ENCODE measurements around the gene FURIN. TPM values are rescaled to one million over a fixed set of nuclear protein-coding genes. Genes with fewer than 3 reads are reported as not detected.

The FURIN gene
- total RNA-seq, 1 experiment from 2014 or later: 68.9 TPM

DNA sequence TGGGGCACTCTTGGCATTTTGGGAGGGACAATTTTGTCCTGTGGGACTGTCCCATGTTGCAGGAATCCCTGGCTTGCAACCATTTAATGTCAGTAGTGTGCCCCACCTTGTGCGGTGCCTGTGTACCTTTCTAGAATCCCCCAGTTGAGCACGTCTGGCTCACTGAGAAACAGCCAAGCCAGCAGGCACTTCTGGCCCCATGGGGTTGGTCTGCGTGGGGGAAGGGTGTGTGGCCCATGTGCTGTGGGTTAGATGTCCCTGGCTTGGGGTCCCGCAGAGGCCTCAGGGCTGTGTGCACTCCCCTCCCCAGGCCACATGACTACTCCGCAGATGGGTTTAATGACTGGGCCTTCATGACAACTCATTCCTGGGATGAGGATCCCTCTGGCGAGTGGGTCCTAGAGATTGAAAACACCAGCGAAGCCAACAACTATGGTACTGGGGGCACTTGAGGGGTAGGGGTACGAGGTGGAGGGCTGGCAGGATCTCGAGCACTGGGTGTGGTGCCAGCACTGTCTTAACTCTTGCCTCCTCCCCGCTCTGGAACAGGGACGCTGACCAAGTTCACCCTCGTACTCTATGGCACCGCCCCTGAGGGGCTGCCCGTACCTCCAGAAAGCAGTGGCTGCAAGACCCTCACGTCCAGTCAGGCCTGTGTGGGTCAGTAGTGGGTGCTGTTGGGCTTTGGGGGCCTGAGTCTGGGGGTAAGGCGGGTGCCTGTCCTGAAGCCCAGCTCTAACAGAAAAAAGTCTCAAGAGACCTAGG, 12.2 kb downstream of the FURIN start:
- Histone ChIP-seq H3K4me3 (ENCODE audit: insufficient read depth, low read depth, low read length) (no peak overlapping the region), H3K36me3 (replicated peaks; ENCODE audit: control insufficient read depth, insufficient read depth, low read length) (peaks cover 17% of the 10 kb centered on the region), H3K27me3 (ENCODE audit: control insufficient read depth, insufficient read depth, low read length) (no peaks in the 10 kb centered on the region)
- DNase-seq: no peak

GRCh38 chr15:90881181-90881977, 13.0 kb downstream of the FURIN start:
- H3K4me3 ChIP-seq (ENCODE audit: insufficient read depth, low read depth, low read length): no peak overlapping the region
- H3K36me3 ChIP-seq (replicated peaks; ENCODE audit: control insufficient read depth, insufficient read depth, low read length): peaks cover 16% of the 10 kb centered on the region
- DNase-seq: peak; percentile 68
- H3K27me3 ChIP-seq (ENCODE audit: control insufficient read depth, insufficient read depth, low read length): no peaks in the 10 kb centered on the region

- H3K36me3 ChIP-seq (replicated peaks; ENCODE audit: control insufficient read depth, insufficient read depth, low read length): peaks cover 10% of the 10 kb centered on the region
- no peak overlapping the region for H3K4me3 ChIP-seq (ENCODE audit: insufficient read depth, low read depth, low read length)
- no peaks in the 10 kb centered on the region for H3K27me3 ChIP-seq (ENCODE audit: control insufficient read depth, insufficient read depth, low read length)
- DNase-seq: no peak
Measured at GRCh38 chr15:90881978-90882721, 13.8 kb downstream of the FURIN start.

GRCh38 chr15:90882781-90883525, 14.6 kb downstream of the FURIN start:
- peaks cover 6% of the 10 kb centered on the region for H3K36me3 ChIP-seq (replicated peaks; ENCODE audit: control insufficient read depth, insufficient read depth, low read length)
- no peak for DNase-seq
- H3K27me3 ChIP-seq (ENCODE audit: control insufficient read depth, insufficient read depth, low read length): no peaks in the 10 kb centered on the region
- H3K4me3 ChIP-seq (ENCODE audit: insufficient read depth, low read depth, low read length): no peak overlapping the region

DNA sequence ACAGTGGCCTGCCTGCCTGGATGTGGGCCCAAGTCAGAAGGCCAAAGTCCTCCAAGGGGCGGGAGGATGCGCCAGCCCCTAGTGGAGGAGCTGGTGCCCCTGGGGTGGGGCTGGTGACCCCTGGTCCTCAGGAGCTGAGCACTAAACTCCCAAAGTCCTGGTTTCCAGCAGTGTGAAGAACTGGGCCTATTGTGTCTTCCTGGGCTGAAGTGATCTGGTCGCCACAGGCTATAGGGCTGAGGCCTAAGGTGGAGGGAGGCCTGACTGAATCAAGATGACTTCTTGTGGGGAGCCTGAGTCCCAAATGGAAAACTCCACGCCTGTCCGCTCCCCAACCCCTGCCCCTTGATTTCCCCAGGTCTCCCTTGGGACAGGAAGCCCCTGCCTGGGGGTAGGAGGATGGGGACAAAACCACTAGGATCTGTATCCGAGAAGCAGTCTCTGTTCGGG, 15.2 kb downstream of the FURIN start:
- DNase-seq: peak; percentile 63
- H3K36me3 ChIP-seq (replicated peaks; ENCODE audit: control insufficient read depth, insufficient read depth, low read length): peaks cover 5% of the 10 kb centered on the region
- no peak overlapping the region for H3K4me3 ChIP-seq (ENCODE audit: insufficient read depth, low read depth, low read length)
- H3K27me3 ChIP-seq (ENCODE audit: control insufficient read depth, insufficient read depth, low read length): no peaks in the 10 kb centered on the region

- Histone ChIP-seq H3K4me3 (ENCODE audit: insufficient read depth, low read depth, low read length) (peak within 1 kb of the TSS; percentile 30), H3K27me3 (ENCODE audit: control insufficient read depth, insufficient read depth, low read length) (no peaks in the 10 kb centered on the region), H3K36me3 (replicated peaks; ENCODE audit: control insufficient read depth, insufficient read depth, low read length) (peaks cover 3% of the 10 kb centered on the region; the same call in 1 of the 2 replicates)
- DNase-seq: peak; percentile 92
Measured at GRCh38 chr15:90883976-90884718, 15.8 kb downstream of the FURIN start, which contains the start of gene FES. TSS of gene FES (plus strand) at chr15:90884504. CDS start at chr15:90885046, 542 bp downstream.

- Histone ChIP-seq H3K4me3 (ENCODE audit: insufficient read depth, low read depth, low read length) (peak overlapping the region; percentile 30; the same call in 1 of the 2 replicates), H3K27me3 (ENCODE audit: control insufficient read depth, insufficient read depth, low read length) (no peaks in the 10 kb centered on the region), H3K36me3 (replicated peaks; ENCODE audit: control insufficient read depth, insufficient read depth, low read length) (peaks cover 3% of the 10 kb centered on the region; the same call in 1 of the 2 replicates)
- no peak for DNase-seq
Measured at GRCh38 chr15:90884719-90885431, 16.5 kb downstream of the FURIN start.

DNA sequence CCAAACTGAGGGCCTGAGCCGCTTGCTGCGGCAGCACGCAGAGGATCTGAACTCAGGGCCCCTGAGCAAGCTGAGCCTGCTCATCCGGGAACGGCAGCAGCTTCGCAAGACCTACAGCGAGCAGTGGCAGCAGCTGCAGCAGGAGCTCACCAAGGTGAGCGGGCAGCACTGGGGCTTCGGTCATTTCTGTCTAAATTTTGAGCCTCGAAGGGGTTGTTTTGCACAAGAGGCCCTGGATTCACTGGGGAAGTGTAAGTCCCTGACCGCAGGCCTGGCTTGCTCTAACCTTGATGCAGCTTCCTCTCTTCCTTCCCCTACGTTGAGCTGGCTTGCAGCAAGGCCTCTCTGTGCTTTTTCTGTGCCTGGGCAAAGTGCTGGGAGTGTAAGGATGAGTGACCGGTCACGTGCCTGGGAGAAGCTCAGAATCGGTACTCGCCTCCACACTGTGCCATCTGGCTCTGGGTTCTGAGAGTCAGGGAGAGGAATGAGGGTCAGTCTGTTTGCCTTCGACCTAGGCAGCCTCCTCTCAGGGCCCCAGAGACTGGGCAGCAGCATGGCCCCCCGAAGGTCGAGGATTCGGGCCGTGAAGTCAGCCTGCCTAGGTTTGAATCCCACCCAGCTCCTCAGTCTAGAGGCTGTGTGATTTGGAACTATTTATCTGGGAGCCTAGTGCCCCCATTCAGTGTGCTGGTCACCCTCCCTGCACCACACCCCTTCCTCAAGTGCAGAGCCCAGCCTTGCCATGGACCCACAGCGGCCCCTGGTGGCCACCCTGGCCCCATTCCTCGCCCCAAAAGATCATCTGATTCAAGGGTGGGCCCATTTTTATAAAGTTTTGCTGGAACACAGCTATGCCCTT, 17.3 kb downstream of the FURIN start:
- H3K27me3 ChIP-seq (ENCODE audit: control insufficient read depth, insufficient read depth, low read length): no peaks in the 10 kb centered on the region
- H3K36me3 ChIP-seq (replicated peaks; ENCODE audit: control insufficient read depth, insufficient read depth, low read length): peaks cover 2% of the 10 kb centered on the region; the same call in 1 of the 2 replicates
- no peak overlapping the region for H3K4me3 ChIP-seq (ENCODE audit: insufficient read depth, low read depth, low read length)
- peak; percentile 94 for DNase-seq

- Histone ChIP-seq H3K27me3 (ENCODE audit: control insufficient read depth, insufficient read depth, low read length) (no peaks in the 10 kb centered on the region), H3K4me3 (ENCODE audit: insufficient read depth, low read depth, low read length) (no peak overlapping the region), H3K36me3 (replicated peaks; ENCODE audit: control insufficient read depth, insufficient read depth, low read length) (no peaks in the 10 kb centered on the region; the same call in 1 of the 2 replicates)
- DNase-seq: no peak
Measured at GRCh38 chr15:90886291-90886614, 17.9 kb downstream of the FURIN start.

DNA sequence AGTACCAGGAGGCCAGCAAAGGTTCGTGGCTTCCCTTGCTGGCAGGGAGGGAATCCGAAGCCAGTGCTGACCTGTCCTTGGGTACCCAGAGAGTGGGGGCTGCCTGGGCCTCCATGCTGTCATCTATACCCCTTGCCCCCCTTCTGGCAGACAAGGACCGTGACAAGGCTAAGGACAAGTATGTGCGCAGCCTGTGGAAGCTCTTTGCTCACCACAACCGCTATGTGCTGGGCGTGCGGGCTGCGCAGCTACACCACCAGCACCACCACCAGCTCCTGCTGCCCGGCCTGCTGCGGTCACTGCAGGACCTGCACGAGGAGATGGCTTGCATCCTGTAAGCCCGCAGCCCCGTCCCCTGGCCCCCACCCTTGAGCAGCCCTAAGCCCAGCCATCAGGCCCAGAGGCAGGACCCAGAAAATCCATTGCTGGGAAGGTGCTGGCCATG, 18.7 kb downstream of the FURIN start:
- no peaks in the 10 kb centered on the region for H3K27me3 ChIP-seq (ENCODE audit: control insufficient read depth, insufficient read depth, low read length)
- no peak overlapping the region for H3K4me3 ChIP-seq (ENCODE audit: insufficient read depth, low read depth, low read length)
- H3K36me3 ChIP-seq (replicated peaks; ENCODE audit: control insufficient read depth, insufficient read depth, low read length): no peaks in the 10 kb centered on the region; the same call in 1 of the 2 replicates
- no peak for DNase-seq

- Histone ChIP-seq H3K27me3 (ENCODE audit: control insufficient read depth, insufficient read depth, low read length) (no peaks in the 10 kb centered on the region), H3K36me3 (replicated peaks; ENCODE audit: control insufficient read depth, insufficient read depth, low read length) (no peaks in the 10 kb centered on the region; the same call in 1 of the 2 replicates), H3K4me3 (ENCODE audit: insufficient read depth, low read depth, low read length) (no peak overlapping the region)
- DNase-seq: no peak
Measured at GRCh38 chr15:90889313-90889730, 20.9 kb downstream of the FURIN start.

- H3K27me3 ChIP-seq (ENCODE audit: control insufficient read depth, insufficient read depth, low read length): no peaks in the 10 kb centered on the region
- H3K4me3 ChIP-seq (ENCODE audit: insufficient read depth, low read depth, low read length): no peak overlapping the region
- no peak for DNase-seq
- no peaks in the 10 kb centered on the region; the same call in 1 of the 2 replicates for H3K36me3 ChIP-seq (replicated peaks; ENCODE audit: control insufficient read depth, insufficient read depth, low read length)
Measured at GRCh38 chr15:90889736-90890456, 21.5 kb downstream of the FURIN start.

All from H7 (cell line).